K562 (cell line): ENCODE results near the gene HMCN1. TPM values are rescaled to one million over a fixed set of nuclear protein-coding genes. Genes with fewer than 3 reads are reported as not detected.

Experiments
- DPF2 ChIP-seq: fragments of 450-650 bp; IDR thresholded peaks from 2 replicates; pipeline ENCODE4 v1.6.1; 2016
- E2F3 ChIP-seq: fragments of 250-450 bp; sonication (Bioruptor Pico); IDR thresholded peaks from 2 replicates; pipeline ENCODE4 v1.4.0; 2020; ENCODE audit warnings: mild to moderate bottlenecking
- ELF4 ChIP-seq: fragments of 450-650 bp; formaldehyde crosslinking; IDR thresholded peaks from 2 replicates; pipeline ENCODE4 v1.4.0; 2022; ENCODE audit warnings: missing genetic modification characterization
- FOXA1 ChIP-seq: fragments of 450-650 bp; IDR thresholded peaks from 2 replicates; pipeline ENCODE4 v1.6.1; 2016; ENCODE audit warnings: mild to moderate bottlenecking, borderline replicate concordance
- KAT2B ChIP-seq: IDR thresholded peaks from one replicate; pipeline ENCODE4 v1.6.1; 2012; ENCODE audit warnings: low read depth, mild to moderate bottlenecking, control low read depth, inconsistent platforms, low read length, moderate library complexity
- MAFF ChIP-seq: IDR thresholded peaks from 2 replicates; pipeline ENCODE4 v1.6.1; 2012; ENCODE audit warnings: low read length, improper control_type of control experiment
- NCOA6 ChIP-seq: fragments of 450-650 bp; IDR thresholded peaks from 2 replicates; pipeline ENCODE4 v1.6.1; 2017; ENCODE audit warnings: mild to moderate bottlenecking
- NFXL1 ChIP-seq: fragments of 450-650 bp; formaldehyde crosslinking; IDR thresholded peaks from 2 replicates; pipeline ENCODE4 v1.4.0; 2021; ENCODE audit warnings: mild to moderate bottlenecking
- RBFOX2 ChIP-seq: fragments of 200-400 bp; formaldehyde crosslinking; IDR thresholded peaks from 2 replicates; pipeline ENCODE4 v1.6.1; 2017; ENCODE audit warnings: low read depth, mild to moderate bottlenecking, low read length, moderate library complexity
- SAFB ChIP-seq: fragments of 200-400 bp; formaldehyde crosslinking; IDR thresholded peaks from 2 replicates; pipeline ENCODE4 v1.6.1; 2017; ENCODE audit warnings: low read depth, low read length, borderline replicate concordance
- TAL1 ChIP-seq: fragments of 450-650 bp; IDR thresholded peaks from 2 replicates; pipeline ENCODE4 v1.6.1; 2016; ENCODE audit warnings: mild to moderate bottlenecking
- TGIF2 ChIP-seq: sonication (generic); formaldehyde crosslinking; IDR thresholded peaks from 2 replicates; pipeline ENCODE4 v1.8.1; 2022; ENCODE audit warnings: mild to moderate bottlenecking, missing genetic modification reagents, moderate library complexity
- ZC3H8 ChIP-seq: fragments of 450-650 bp; IDR thresholded peaks from 2 replicates; pipeline ENCODE4 v1.6.1; 2017
- ZNF408 ChIP-seq: fragments of 250-450 bp; sonication (Bioruptor Pico); IDR thresholded peaks from 2 replicates; pipeline ENCODE4 v1.4.0; 2020; ENCODE audit warnings: low read depth, mild to moderate bottlenecking, moderate library complexity
- ZNF444 ChIP-seq: fragments of 250-450 bp; sonication (Bioruptor Pico); IDR thresholded peaks from 2 replicates; pipeline ENCODE4 v1.4.0; 2020; ENCODE audit warnings: mild to moderate bottlenecking, moderate library complexity
- ZNF707 ChIP-seq: fragments of 250-450 bp; sonication (Bioruptor Pico); conservative IDR thresholded peaks from 2 replicates; pipeline ENCODE4 v1.8.0; 2022; ENCODE audit warnings: inconsistent platforms, mild to moderate bottlenecking, moderate library complexity
- polyA plus RNA-seq, 8 experiments: library from polyadenylated mRNA; depleted of rRNA in 4 of 8; stranded (reverse) in 5 of 8; unstranded in 3 of 8; fragments of >200 nt; fragmentation: Nextera tagmentation in 2 of 8; fragmentation: Illumina TruSeq in 1 of 8; extraction: Ambion mirVana in 2 of 8; extraction: Trizol in 1 of 8; gene quantifications; 2 replicates each; pipeline versions ENCODE4 v1.2.1 to v1.2.3, GENCODE V29; 2011 to 2014; ENCODE audit warnings: inconsistent platforms in 1 of 8, missing spikeins in 1 of 8
- total RNA-seq, 7 experiments: library from RNA; depleted of rRNA in 6 of 7; stranded (reverse); fragments of >200 nt in 6 of 7; fragmentation: Illumina TruSeq in 2 of 7; extraction: Trizol in 2 of 7; gene quantifications; 2 replicates each; pipeline versions ENCODE4 v1.2.1 to v1.2.3, GENCODE V29; 2011 to 2021; ENCODE audit warnings: low replicate concordance in 1 of 7
- TF ChIP-seq, protein P1 (sequence below), 2 experiments: fragments of 450-650 bp in 1 of 2; sonication (generic) in 1 of 2; formaldehyde crosslinking in 1 of 2; IDR thresholded peaks; 2 replicates each; pipeline versions ENCODE4 v1.7.1 to v1.9.0; 2016 to 2022; ENCODE audit warnings: inconsistent platforms in 1 of 2, mild to moderate bottlenecking in 1 of 2, missing genetic modification reagents in 1 of 2
- TF ChIP-seq, protein P2 (sequence below): fragments of 450-650 bp; IDR thresholded peaks from 2 replicates; pipeline ENCODE4 v1.6.1; 2016; ENCODE audit warnings: mild to moderate bottlenecking
- TF ChIP-seq, protein P3 (sequence below): sonication (generic); formaldehyde crosslinking; IDR thresholded peaks from 2 replicates; pipeline ENCODE4 v1.8.0; 2022; ENCODE audit warnings: missing genetic modification reagents, mild to moderate bottlenecking, moderate library complexity, borderline replicate concordance

Gene HMCN1
- total and polyA plus RNA-seq, 9 of the 15 experiments (the other 6 are each of a cell fraction or from before 2014, with no cell fraction given), result 0.07 to 0.36 (median 0.21) TPM

DNA sequence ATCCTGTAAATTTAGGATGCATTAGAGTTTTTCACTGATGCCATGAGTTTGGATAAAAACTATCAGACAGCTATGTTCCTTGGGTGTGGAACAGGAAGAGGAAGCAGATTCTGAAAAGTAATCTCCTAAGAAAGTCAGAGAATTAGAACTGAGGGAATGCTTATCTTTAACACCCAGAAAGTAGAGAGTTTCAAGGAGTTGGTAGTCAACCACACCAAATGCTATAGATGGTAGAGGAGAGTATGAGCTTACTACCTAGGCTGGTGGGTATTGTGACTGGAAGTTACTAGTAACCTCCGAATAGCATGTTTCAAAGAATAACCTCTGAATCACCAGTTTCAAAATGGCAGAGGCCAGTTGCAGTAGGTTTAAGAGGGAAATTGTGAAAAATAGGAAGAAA is 288.0 kb downstream of the HMCN1 start (continued):
- TF ChIP-seq, protein P1, sequence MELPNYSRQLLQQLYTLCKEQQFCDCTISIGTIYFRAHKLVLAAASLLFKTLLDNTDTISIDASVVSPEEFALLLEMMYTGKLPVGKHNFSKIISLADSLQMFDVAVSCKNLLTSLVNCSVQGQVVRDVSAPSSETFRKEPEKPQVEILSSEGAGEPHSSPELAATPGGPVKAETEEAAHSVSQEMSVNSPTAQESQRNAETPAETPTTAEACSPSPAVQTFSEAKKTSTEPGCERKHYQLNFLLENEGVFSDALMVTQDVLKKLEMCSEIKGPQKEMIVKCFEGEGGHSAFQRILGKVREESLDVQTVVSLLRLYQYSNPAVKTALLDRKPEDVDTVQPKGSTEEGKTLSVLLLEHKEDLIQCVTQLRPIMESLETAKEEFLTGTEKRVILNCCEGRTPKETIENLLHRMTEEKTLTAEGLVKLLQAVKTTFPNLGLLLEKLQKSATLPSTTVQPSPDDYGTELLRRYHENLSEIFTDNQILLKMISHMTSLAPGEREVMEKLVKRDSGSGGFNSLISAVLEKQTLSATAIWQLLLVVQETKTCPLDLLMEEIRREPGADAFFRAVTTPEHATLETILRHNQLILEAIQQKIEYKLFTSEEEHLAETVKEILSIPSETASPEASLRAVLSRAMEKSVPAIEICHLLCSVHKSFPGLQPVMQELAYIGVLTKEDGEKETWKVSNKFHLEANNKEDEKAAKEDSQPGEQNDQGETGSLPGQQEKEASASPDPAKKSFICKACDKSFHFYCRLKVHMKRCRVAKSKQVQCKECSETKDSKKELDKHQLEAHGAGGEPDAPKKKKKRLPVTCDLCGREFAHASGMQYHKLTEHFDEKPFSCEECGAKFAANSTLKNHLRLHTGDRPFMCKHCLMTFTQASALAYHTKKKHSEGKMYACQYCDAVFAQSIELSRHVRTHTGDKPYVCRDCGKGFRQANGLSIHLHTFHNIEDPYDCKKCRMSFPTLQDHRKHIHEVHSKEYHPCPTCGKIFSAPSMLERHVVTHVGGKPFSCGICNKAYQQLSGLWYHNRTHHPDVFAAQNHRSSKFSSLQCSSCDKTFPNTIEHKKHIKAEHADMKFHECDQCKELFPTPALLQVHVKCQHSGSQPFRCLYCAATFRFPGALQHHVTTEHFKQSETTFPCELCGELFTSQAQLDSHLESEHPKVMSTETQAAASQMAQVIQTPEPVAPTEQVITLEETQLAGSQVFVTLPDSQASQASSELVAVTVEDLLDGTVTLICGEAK (IDR thresholded peaks at IDR 0.05), result peak; percentile 10; the same call in 1 of the 2 replicates
- TF ChIP-seq, protein P1 (CRISPR knock-in tag; IDR thresholded peaks at IDR 0.05), result no peak
- TF ChIP-seq TAL1 (peak; percentile 37; the same call in 1 of the 2 replicates), NFXL1 (CRISPR knock-in tag) (no peak), ZNF444 (no peak), DPF2 (0 out of 2 replicates have a peak, but pooled peaks have one; percentile 15), KAT2B (no peak), ZNF707 (CRISPR knock-in tag) (no peak), SAFB (no peak), E2F3 (CRISPR knock-in tag) (no peak), TGIF2 (CRISPR knock-in tag) (no peak), ZNF408 (CRISPR knock-in tag) (no peak), ZC3H8 (no peak), RBFOX2 (no peak), ELF4 (CRISPR knock-in tag) (0 out of 2 replicates have a peak, but pooled peaks have one; percentile 42), MAFF (no peak), FOXA1 (no peak), NCOA6 (no peak)
- TF ChIP-seq, protein P2, sequence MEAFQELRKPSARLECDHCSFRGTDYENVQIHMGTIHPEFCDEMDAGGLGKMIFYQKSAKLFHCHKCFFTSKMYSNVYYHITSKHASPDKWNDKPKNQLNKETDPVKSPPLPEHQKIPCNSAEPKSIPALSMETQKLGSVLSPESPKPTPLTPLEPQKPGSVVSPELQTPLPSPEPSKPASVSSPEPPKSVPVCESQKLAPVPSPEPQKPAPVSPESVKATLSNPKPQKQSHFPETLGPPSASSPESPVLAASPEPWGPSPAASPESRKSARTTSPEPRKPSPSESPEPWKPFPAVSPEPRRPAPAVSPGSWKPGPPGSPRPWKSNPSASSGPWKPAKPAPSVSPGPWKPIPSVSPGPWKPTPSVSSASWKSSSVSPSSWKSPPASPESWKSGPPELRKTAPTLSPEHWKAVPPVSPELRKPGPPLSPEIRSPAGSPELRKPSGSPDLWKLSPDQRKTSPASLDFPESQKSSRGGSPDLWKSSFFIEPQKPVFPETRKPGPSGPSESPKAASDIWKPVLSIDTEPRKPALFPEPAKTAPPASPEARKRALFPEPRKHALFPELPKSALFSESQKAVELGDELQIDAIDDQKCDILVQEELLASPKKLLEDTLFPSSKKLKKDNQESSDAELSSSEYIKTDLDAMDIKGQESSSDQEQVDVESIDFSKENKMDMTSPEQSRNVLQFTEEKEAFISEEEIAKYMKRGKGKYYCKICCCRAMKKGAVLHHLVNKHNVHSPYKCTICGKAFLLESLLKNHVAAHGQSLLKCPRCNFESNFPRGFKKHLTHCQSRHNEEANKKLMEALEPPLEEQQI, result peak; percentile 42; the same call in 1 of the 2 replicates
- TF ChIP-seq, protein P3, sequence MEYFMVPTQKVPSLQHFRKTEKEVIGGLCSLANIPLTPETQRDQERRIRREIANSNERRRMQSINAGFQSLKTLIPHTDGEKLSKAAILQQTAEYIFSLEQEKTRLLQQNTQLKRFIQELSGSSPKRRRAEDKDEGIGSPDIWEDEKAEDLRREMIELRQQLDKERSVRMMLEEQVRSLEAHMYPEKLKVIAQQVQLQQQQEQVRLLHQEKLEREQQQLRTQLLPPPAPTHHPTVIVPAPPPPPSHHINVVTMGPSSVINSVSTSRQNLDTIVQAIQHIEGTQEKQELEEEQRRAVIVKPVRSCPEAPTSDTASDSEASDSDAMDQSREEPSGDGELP (CRISPR knock-in tag), result no peak
